ENCODE data around the gene SMG9.

GRCh38 chr19:43690444-43690843 is 64.3 kb downstream of the SMG9 start:
- TF ChIP-seq POLR2AphosphoS5 (IDR thresholded peaks at IDR 0.05) (no peak), CTCF (IDR thresholded peaks at IDR 0.05) (no peak), POLR2A (IDR thresholded peaks at IDR 0.05) (no peak)

All from breast epithelium (tissue), 3 donors.